IPS-18c (cell line): ENCODE data around the gene SLIT3.
"Not testable (repeated sequence)": the region's sequence is repeated elsewhere in the genome, so short reads cannot be mapped to it uniquely, and the experiment has no call there.

Source experiments
- H3K4me3 ChIP-seq: 2 replicates; pipeline ENCODE4 v1.7.0; 2013; ENCODE audit warnings: low read depth, mild to moderate bottlenecking, low read length, moderate library complexity; ENCODE audit not compliant: insufficient read depth
- H3K9me3 ChIP-seq: one replicate; pipeline ENCODE4 v1.6.1; 2013; ENCODE audit warnings: mild to moderate bottlenecking, low read length, moderate library complexity; ENCODE audit not compliant: control insufficient read depth, insufficient read depth

The SLIT3 gene

GRCh38 chr5:169121630-169122420 lies 179.1 kb downstream of the SLIT3 start:
- H3K9me3 ChIP-seq: no peaks in the 10 kb centered on the region
- no peak overlapping the region for H3K4me3 ChIP-seq

GRCh38 chr5:169119288-169120048 lies 181.5 kb downstream of the SLIT3 start:
- H3K4me3 ChIP-seq: no peak overlapping the region
- H3K9me3 ChIP-seq: no peaks in the 10 kb centered on the region

- Histone ChIP-seq H3K4me3 (no peak overlapping the region), H3K9me3 (no peaks in the 10 kb centered on the region)
These were observed 183.9 kb downstream of the SLIT3 start for GRCh38 chr5:169116961-169117461.

GRCh38 chr5:169115461-169116124 lies 185.3 kb downstream of the SLIT3 start:
- Histone ChIP-seq H3K4me3 (no peak overlapping the region), H3K9me3 (no peaks in the 10 kb centered on the region)

- H3K4me3 ChIP-seq: no peak overlapping the region
These were observed 186.4 kb downstream of the SLIT3 start for GRCh38 chr5:169114466-169115065.

GRCh38 chr5:169112016-169112415 lies 188.9 kb downstream of the SLIT3 start:
- no peaks in the 10 kb centered on the region for H3K9me3 ChIP-seq
- H3K4me3 ChIP-seq: no peak overlapping the region

More at GRCh38 chr5:169114466-169115065, 186.4 kb downstream of the SLIT3 start:
- H3K9me3 ChIP-seq: no peaks in the 10 kb centered on the region

- peaks cover 3% of the 10 kb centered on the region for H3K9me3 ChIP-seq
These were observed 193.8 kb downstream of the SLIT3 start for GRCh38 chr5:169106911-169107706.

GRCh38 chr5:169105582-169105981 lies 195.4 kb downstream of the SLIT3 start:
- not testable (repeated sequence) for H3K9me3 ChIP-seq, H3K4me3 ChIP-seq

More at GRCh38 chr5:169106911-169107706, 193.8 kb downstream of the SLIT3 start:
- no peak overlapping the region for H3K4me3 ChIP-seq

- no peak overlapping the region for H3K4me3 ChIP-seq
- H3K9me3 ChIP-seq: peaks cover 3% of the 10 kb centered on the region
These were observed 195.9 kb downstream of the SLIT3 start for GRCh38 chr5:169104937-169105494.

GRCh38 chr5:169103586-169104181 lies 197.3 kb downstream of the SLIT3 start:
- Histone ChIP-seq H3K4me3 (no peak overlapping the region), H3K9me3 (peaks cover 3% of the 10 kb centered on the region)

GRCh38 chr5:169101966-169102365 lies 199.0 kb downstream of the SLIT3 start:
- H3K4me3 ChIP-seq: no peak overlapping the region

GRCh38 chr5:169100735-169101075 lies 200.2 kb downstream of the SLIT3 start:
- Histone ChIP-seq H3K9me3 (peaks cover 3% of the 10 kb centered on the region), H3K4me3 (no peak overlapping the region)

More at GRCh38 chr5:169101966-169102365, 199.0 kb downstream of the SLIT3 start:
- peaks cover 3% of the 10 kb centered on the region for H3K9me3 ChIP-seq

- H3K4me3 ChIP-seq: no peak overlapping the region
These were observed 200.9 kb downstream of the SLIT3 start for GRCh38 chr5:169099801-169100734.

GRCh38 chr5:169098331-169099121 lies 202.4 kb downstream of the SLIT3 start:
- no peaks in the 10 kb centered on the region for H3K9me3 ChIP-seq
- H3K4me3 ChIP-seq: no peak overlapping the region

More at GRCh38 chr5:169099801-169100734, 200.9 kb downstream of the SLIT3 start:
- H3K9me3 ChIP-seq: peaks cover 3% of the 10 kb centered on the region
